ENCODE results near the gene TPST1. TPM values are rescaled to one million over a fixed set of nuclear protein-coding genes. Genes with fewer than 3 reads are reported as not detected.

Gene TPST1
- total and polyA plus RNA-seq, 9 of the 15 experiments (the other 6 are each of a cell fraction or from before 2014, with no cell fraction given), result 0.15 to 2.2 (median 0.53) TPM

DNA sequence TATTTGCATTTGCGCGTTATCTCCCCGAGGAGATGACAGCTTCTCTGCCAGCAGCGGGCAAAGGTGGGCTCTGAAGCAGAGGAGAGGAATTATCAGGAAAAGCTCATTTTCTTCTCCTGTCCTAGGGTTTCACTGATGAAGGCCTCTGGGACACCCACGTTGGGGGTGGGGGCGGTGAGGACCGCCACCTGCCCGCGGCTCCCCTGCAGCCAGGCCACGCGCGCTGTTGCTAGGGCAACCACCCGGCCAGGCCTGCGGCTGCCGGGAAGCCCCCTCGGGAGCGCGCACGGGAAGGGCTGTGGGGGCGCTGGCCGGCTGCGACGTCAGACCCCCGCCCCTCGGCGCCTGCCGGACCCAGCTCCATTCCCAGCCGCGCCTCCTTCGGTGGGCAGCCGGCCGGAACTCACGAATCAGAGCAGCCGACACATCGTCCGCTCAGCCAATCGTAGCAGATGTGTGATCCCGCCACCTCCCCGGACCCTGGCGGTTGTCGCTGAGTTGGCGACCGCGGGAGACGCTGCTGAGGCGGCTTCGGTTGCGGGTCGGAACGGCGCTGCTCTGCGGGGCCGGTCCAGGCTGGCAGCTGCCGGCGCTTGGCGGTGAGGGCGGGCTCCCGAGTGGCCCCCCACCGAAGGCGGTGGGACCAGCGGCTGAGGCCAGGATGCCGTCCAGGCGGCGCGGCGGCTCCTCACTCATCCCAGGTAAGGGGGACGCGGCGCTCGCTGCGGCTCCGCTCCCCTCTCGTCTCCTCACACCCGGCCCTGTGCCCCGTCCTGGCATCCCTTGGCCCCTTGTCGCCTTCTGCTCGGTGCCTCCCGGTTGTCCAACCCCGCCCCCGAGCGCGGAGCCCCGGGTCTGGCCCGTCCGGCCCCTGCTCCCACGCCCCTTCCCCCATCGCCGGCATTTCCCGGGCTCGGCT, at the start of gene TPST1 (continued):
- no peak for TF ChIP-seq SETDB1 (IDR thresholded peaks at IDR 0.05; ENCODE audit: low read length)
- no peak for TF ChIP-seq SP2 (IDR thresholded peaks at IDR 0.05; ENCODE audit: extremely low read depth, low read depth, low read length, poor library complexity, severe bottlenecking)
- no peak for TF ChIP-seq ZSCAN29 (IDR thresholded peaks at IDR 0.05)
- peak; percentile 49; the same call in 1 of the 2 replicates for TF ChIP-seq PHF8 (IDR thresholded peaks at IDR 0.05; ENCODE audit: borderline replicate concordance, low read length)
- TF ChIP-seq NFIX (CRISPR knock-in tag; IDR thresholded peaks at IDR 0.05; ENCODE audit: low read depth), result no peak
- no peak for TF ChIP-seq ARHGAP35 (IDR thresholded peaks at IDR 0.05; ENCODE audit: partially characterized antibody)
- TF ChIP-seq, protein P1, sequence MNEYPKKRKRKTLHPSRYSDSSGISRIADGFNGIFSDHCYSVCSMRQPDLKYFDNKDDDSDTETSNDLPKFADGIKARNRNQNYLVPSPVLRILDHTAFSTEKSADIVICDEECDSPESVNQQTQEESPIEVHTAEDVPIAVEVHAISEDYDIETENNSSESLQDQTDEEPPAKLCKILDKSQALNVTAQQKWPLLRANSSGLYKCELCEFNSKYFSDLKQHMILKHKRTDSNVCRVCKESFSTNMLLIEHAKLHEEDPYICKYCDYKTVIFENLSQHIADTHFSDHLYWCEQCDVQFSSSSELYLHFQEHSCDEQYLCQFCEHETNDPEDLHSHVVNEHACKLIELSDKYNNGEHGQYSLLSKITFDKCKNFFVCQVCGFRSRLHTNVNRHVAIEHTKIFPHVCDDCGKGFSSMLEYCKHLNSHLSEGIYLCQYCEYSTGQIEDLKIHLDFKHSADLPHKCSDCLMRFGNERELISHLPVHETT (CRISPR knock-in tag; conservative IDR thresholded peaks at IDR 0.05 in 1 of 2, IDR thresholded peaks at IDR 0.05 in 1 of 2), result no peak
- TF ChIP-seq SMAD4 (CRISPR knock-in tag; conservative IDR thresholded peaks at IDR 0.05), result no peak
- TF ChIP-seq ZFX (CRISPR knock-in tag; IDR thresholded peaks at IDR 0.05), result peak; percentile 25; the same call in 1 of the 2 replicates
- no peak for TF ChIP-seq LARP7 (IDR thresholded peaks at IDR 0.05)
- TF ChIP-seq, protein P2, sequence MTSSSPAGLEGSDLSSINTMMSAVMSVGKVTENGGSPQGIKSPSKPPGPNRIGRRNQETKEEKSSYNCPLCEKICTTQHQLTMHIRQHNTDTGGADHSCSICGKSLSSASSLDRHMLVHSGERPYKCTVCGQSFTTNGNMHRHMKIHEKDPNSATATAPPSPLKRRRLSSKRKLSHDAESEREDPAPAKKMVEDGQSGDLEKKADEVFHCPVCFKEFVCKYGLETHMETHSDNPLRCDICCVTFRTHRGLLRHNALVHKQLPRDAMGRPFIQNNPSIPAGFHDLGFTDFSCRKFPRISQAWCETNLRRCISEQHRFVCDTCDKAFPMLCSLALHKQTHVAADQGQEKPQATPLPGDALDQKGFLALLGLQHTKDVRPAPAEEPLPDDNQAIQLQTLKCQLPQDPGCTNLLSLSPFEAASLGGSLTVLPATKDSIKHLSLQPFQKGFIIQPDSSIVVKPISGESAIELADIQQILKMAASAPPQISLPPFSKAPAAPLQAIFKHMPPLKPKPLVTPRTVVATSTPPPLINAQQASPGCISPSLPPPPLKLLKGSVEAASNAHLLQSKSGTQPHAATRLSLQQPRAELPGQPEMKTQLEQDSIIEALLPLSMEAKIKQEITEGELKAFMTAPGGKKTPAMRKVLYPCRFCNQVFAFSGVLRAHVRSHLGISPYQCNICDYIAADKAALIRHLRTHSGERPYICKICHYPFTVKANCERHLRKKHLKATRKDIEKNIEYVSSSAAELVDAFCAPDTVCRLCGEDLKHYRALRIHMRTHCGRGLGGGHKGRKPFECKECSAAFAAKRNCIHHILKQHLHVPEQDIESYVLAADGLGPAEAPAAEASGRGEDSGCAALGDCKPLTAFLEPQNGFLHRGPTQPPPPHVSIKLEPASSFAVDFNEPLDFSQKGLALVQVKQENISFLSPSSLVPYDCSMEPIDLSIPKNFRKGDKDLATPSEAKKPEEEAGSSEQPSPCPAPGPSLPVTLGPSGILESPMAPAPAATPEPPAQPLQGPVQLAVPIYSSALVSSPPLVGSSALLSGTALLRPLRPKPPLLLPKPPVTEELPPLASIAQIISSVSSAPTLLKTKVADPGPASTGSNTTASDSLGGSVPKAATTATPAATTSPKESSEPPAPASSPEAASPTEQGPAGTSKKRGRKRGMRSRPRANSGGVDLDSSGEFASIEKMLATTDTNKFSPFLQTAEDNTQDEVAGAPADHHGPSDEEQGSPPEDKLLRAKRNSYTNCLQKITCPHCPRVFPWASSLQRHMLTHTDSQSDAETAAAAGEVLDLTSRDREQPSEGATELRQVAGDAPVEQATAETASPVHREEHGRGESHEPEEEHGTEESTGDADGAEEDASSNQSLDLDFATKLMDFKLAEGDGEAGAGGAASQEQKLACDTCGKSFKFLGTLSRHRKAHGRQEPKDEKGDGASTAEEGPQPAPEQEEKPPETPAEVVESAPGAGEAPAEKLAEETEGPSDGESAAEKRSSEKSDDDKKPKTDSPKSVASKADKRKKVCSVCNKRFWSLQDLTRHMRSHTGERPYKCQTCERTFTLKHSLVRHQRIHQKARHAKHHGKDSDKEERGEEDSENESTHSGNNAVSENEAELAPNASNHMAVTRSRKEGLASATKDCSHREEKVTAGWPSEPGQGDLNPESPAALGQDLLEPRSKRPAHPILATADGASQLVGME (CRISPR knock-in tag; IDR thresholded peaks at IDR 0.05), result no peak
- no peak for TF ChIP-seq PPARD (CRISPR knock-in tag; IDR thresholded peaks at IDR 0.05)
- no peak for TF ChIP-seq TEAD4 (IDR thresholded peaks at IDR 0.05; ENCODE audit: low read length)
- TF ChIP-seq TEAD4 (CRISPR knock-in tag; IDR thresholded peaks at IDR 0.05; ENCODE audit: borderline replicate concordance), result no peak
- TF ChIP-seq POLR2A (conservative IDR thresholded peaks at IDR 0.05), result no peak
- no peak for TF ChIP-seq TAF9B (IDR thresholded peaks at IDR 0.05; ENCODE audit: partially characterized antibody)
- TF ChIP-seq, protein P3, sequence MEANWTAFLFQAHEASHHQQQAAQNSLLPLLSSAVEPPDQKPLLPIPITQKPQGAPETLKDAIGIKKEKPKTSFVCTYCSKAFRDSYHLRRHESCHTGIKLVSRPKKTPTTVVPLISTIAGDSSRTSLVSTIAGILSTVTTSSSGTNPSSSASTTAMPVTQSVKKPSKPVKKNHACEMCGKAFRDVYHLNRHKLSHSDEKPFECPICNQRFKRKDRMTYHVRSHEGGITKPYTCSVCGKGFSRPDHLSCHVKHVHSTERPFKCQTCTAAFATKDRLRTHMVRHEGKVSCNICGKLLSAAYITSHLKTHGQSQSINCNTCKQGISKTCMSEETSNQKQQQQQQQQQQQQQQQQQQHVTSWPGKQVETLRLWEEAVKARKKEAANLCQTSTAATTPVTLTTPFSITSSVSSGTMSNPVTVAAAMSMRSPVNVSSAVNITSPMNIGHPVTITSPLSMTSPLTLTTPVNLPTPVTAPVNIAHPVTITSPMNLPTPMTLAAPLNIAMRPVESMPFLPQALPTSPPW (CRISPR knock-in tag; IDR thresholded peaks at IDR 0.05), result no peak
- TF ChIP-seq STAT5B (CRISPR knock-in tag; IDR thresholded peaks at IDR 0.05), result no peak
- no peak for TF ChIP-seq C11orf30 (IDR thresholded peaks at IDR 0.05; ENCODE audit: low read depth)
- TF ChIP-seq KDM5B (IDR thresholded peaks at IDR 0.05; ENCODE audit: insufficient replicate concordance, low read depth, low read length), result peak; percentile 70

Data from K562 (cell line).